Omental fat pad (tissue), 4 donors: ENCODE measurements around the gene NSMCE4A. TPM values are rescaled to one million over a fixed set of nuclear protein-coding genes. Genes with fewer than 3 reads are reported as not detected.

Experiments used
- ATAC-seq: fragments of 150-250 bp; one replicate; pipeline ENCODE4 v1.9.1; 2016; ENCODE audit warnings: mild to moderate bottlenecking, moderate library complexity; ENCODE audit not compliant: low FRiP score
- DNase-seq: peaks from one replicate; pipeline ENCODE4 v3.0.0-alpha.2; 2019; ENCODE audit warnings: low spot score
- CTCF ChIP-seq, 3 donors: fragments of 450-650 bp; IDR thresholded peaks; one replicate each; pipeline ENCODE4 v1.5.1; 2016 to 2017; ENCODE audit warnings: antibody characterized with exemption in 3 of 3, mild to moderate bottlenecking in 3 of 3, moderate library complexity in 2 of 3
- total RNA-seq, 4 donors: library from RNA; depleted of rRNA; stranded (reverse); fragments of >200 nt; gene quantifications; one replicate each; pipeline ENCODE4 v1.1.0, GENCODE V29; 2016

NSMCE4A gene
- total RNA-seq, 4 donors from 2014 or later, result 36.0 to 99.1 (median 58.9) TPM

- DNase-seq, result no peak
- no peak for ATAC-seq
- TF ChIP-seq CTCF (IDR thresholded peaks at IDR 0.05), result no peak
These were observed 22.8 kb downstream of the NSMCE4A start for GRCh38 chr10:121952226-121952625.

GRCh38 chr10:121949451-121949850 lies 25.6 kb downstream of the NSMCE4A start:
- no peak for TF ChIP-seq CTCF (IDR thresholded peaks at IDR 0.05)
- DNase-seq (no peak), ATAC-seq (no peak)

- DNase-seq (no peak), ATAC-seq (no peak)
- TF ChIP-seq CTCF (IDR thresholded peaks at IDR 0.05), result no peak
These were observed 26.0 kb downstream of the NSMCE4A start for GRCh38 chr10:121949049-121949448.

GRCh38 chr10:121947343-121948330 lies 27.4 kb downstream of the NSMCE4A start:
- TF ChIP-seq CTCF (IDR thresholded peaks at IDR 0.05), result no peak
- no peak for DNase-seq
- ATAC-seq, result no peak

GRCh38 chr10:121942749-121943416 lies 32.1 kb downstream of the NSMCE4A start:
- ATAC-seq, result peak; percentile 44

GRCh38 chr10:121941532-121941931 lies 33.5 kb downstream of the NSMCE4A start:
- no peak for TF ChIP-seq CTCF (IDR thresholded peaks at IDR 0.05)
- no peak for ATAC-seq
- no peak for DNase-seq

More at GRCh38 chr10:121942749-121943416, 32.1 kb downstream of the NSMCE4A start:
- TF ChIP-seq CTCF (IDR thresholded peaks at IDR 0.05), result no peak
- DNase-seq, result no peak
